ENCODE results near the gene ADAM11.

DNA sequence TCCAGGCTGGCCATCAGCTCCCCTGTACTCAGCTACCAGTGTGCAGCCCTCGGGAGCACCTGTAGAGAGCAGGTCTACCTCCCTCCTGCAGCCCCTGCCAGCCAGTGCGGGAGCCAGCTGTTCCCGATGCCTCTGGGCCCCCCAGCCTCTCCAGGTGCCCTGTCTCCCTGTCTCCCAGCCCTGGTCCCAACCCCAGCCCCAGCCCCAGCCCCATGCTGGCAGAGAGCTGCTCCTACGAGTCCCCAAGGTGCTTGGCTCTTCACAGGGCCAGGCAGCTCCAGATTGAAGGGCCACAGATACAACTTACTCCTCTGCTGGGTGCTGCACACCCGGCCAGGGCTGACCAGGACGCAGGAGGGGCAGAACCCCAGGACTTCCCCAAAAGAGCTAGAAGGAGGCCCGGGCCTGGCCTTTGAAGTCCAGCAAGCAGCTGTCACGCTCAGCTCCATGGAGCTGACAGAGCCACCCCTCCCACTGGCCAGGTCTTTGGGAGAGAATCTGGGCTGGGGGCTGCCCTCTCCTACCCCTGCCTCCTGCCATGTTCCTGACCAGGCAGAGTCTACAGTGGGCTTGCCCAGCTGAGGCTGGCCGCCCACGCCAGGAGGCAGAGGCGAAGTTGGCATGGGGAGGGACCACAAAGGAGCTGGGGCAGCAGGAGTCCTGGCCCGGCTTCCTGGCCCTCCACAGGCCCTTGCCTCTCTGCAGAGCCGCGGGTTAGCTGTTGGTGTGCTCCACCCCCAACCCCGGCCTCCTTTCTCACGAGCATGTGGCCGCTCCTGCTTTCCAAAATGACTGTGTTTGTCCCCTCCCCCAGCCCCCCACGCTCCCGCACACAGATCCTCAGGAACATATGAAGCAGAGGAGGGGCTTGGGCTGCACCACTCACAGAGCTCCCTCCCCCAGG, 9.5 kb upstream of the ADAM11 start:
- TF ChIP-seq, protein P1, sequence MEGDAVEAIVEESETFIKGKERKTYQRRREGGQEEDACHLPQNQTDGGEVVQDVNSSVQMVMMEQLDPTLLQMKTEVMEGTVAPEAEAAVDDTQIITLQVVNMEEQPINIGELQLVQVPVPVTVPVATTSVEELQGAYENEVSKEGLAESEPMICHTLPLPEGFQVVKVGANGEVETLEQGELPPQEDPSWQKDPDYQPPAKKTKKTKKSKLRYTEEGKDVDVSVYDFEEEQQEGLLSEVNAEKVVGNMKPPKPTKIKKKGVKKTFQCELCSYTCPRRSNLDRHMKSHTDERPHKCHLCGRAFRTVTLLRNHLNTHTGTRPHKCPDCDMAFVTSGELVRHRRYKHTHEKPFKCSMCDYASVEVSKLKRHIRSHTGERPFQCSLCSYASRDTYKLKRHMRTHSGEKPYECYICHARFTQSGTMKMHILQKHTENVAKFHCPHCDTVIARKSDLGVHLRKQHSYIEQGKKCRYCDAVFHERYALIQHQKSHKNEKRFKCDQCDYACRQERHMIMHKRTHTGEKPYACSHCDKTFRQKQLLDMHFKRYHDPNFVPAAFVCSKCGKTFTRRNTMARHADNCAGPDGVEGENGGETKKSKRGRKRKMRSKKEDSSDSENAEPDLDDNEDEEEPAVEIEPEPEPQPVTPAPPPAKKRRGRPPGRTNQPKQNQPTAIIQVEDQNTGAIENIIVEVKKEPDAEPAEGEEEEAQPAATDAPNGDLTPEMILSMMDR (IDR thresholded peaks at IDR 0.05) = no peak
- no peak for TF ChIP-seq EP300 (IDR thresholded peaks at IDR 0.05)
